WTC11 (cell line): Measurements from ENCODE around the gene SHC3. TPM values are rescaled to one million over a fixed set of nuclear protein-coding genes. Genes with fewer than 3 reads are reported as not detected.

Source experiments
- ATAC-seq: fragments of 200-7000 bp; cut with Tn5 transposase; 2 replicates; pipeline ENCODE4 v1.10.0; 2021; ENCODE audit warnings: mild to moderate bottlenecking, moderate library complexity
- CTCF ChIA-PET: fragments of 300-600 bp; sonication (Branson Sonifier 250); formaldehyde crosslinking; loops from one replicate; lab custom pipeline; 2021; ENCODE audit warnings: antibody characterized with exemption; lab: Charles Lee
- POLR2A ChIA-PET: fragments of 350-600 bp; sonication (Branson Sonifier 250); formaldehyde crosslinking; loops from one replicate; lab custom pipeline; 2021; ENCODE audit warnings: antibody characterized with exemption; lab: Charles Lee
- DNase-seq: peaks from one replicate; pipeline ENCODE4 v3.0.0; 2021; ENCODE audit warnings: low spot score
- H3K27ac Mint-ChIP-seq: 2 replicates; pipeline ENCODE4 v1.8.0; 2021; ENCODE audit warnings: mixed read lengths
- H3K27me3 Mint-ChIP-seq: 2 replicates; pipeline ENCODE4 v1.8.0; 2021; ENCODE audit warnings: low read depth, mild to moderate bottlenecking, moderate library complexity, mixed read lengths
- H3K36me3 Mint-ChIP-seq: 2 replicates; pipeline ENCODE4 v1.8.0; 2021; ENCODE audit warnings: mixed read lengths
- H3K4me1 Mint-ChIP-seq: 2 replicates; pipeline ENCODE4 v1.8.0; 2022; ENCODE audit warnings: mixed read lengths
- H3K4me3 Mint-ChIP-seq: 2 replicates; pipeline ENCODE4 v1.8.0; 2021; ENCODE audit warnings: mild to moderate bottlenecking, moderate library complexity, mixed read lengths
- H3K9me3 Mint-ChIP-seq: 2 replicates; pipeline ENCODE4 v1.8.0; 2021; ENCODE audit warnings: mixed read lengths
- CREB1 ChIP-seq: sonication (generic); formaldehyde crosslinking; IDR thresholded peaks from 2 replicates; pipeline ENCODE4 v1.8.0; 2023; ENCODE audit warnings: mild to moderate bottlenecking, missing genetic modification reagents
- ERG ChIP-seq: fragments of 250-450 bp; sonication (Bioruptor Pico); IDR thresholded peaks from 2 replicates; pipeline ENCODE4 v1.8.0; 2021; ENCODE audit warnings: mild to moderate bottlenecking
- HMGXB4 ChIP-seq: sonication (generic); formaldehyde crosslinking; IDR thresholded peaks from 2 replicates; pipeline ENCODE4 v1.8.1; 2023; ENCODE audit warnings: mild to moderate bottlenecking, moderate library complexity, missing genetic modification reagents
- JAZF1 ChIP-seq: fragments of 250-450 bp; sonication (Bioruptor Pico); IDR thresholded peaks from 2 replicates; pipeline ENCODE4 v1.9.0; 2021; ENCODE audit warnings: moderate library complexity, mild to moderate bottlenecking, inconsistent platforms
- KAT7 ChIP-seq: sonication (generic); formaldehyde crosslinking; IDR thresholded peaks from 2 replicates; pipeline ENCODE4 v1.8.1; 2023; ENCODE audit warnings: missing genetic modification reagents, mild to moderate bottlenecking, borderline replicate concordance
- OVOL2 ChIP-seq: fragments of 250-450 bp; sonication (Bioruptor Pico); IDR thresholded peaks from 2 replicates; pipeline ENCODE4 v1.9.0; 2021; ENCODE audit warnings: mild to moderate bottlenecking, borderline replicate concordance
- RORB ChIP-seq: fragments of 250-450 bp; sonication (Bioruptor Pico); IDR thresholded peaks from 2 replicates; pipeline ENCODE4 v1.9.0; 2021; ENCODE audit warnings: mild to moderate bottlenecking
- ZBTB21 ChIP-seq: sonication (generic); formaldehyde crosslinking; IDR thresholded peaks from 2 replicates; pipeline ENCODE4 v1.8.1; 2023; ENCODE audit warnings: mild to moderate bottlenecking, missing genetic modification reagents, borderline replicate concordance
- ZNF281 ChIP-seq: sonication (generic); formaldehyde crosslinking; IDR thresholded peaks from 2 replicates; pipeline ENCODE4 v1.8.0; 2023; ENCODE audit warnings: mild to moderate bottlenecking, missing genetic modification reagents
- total RNA-seq: library from RNA; stranded (reverse); gene quantifications from 3 replicates; pipeline ENCODE4 v1.2.3, GENCODE V29; 2021
- TF ChIP-seq, protein P1 (sequence below): sonication (generic); formaldehyde crosslinking; IDR thresholded peaks from 2 replicates; pipeline ENCODE4 v1.8.1; 2022; ENCODE audit warnings: low read depth, missing genetic modification reagents, borderline replicate concordance
- TF ChIP-seq, protein P2 (sequence below): sonication (generic); formaldehyde crosslinking; IDR thresholded peaks from 2 replicates; pipeline ENCODE4 v1.8.1; 2022; ENCODE audit warnings: mild to moderate bottlenecking, missing genetic modification reagents, moderate library complexity, borderline replicate concordance
- TF ChIP-seq, protein P3 (sequence below): sonication (generic); formaldehyde crosslinking; IDR thresholded peaks from 2 replicates; pipeline ENCODE4 v1.8.1; 2022; ENCODE audit warnings: mild to moderate bottlenecking, moderate library complexity, missing genetic modification reagents
- TF ChIP-seq, protein P4 (sequence below): sonication (generic); formaldehyde crosslinking; IDR thresholded peaks from 2 replicates; pipeline ENCODE4 v1.8.0; 2022; ENCODE audit warnings: missing genetic modification reagents
- TF ChIP-seq, protein P5 (sequence below): sonication (generic); formaldehyde crosslinking; IDR thresholded peaks from 2 replicates; pipeline ENCODE4 v1.8.1; 2023; ENCODE audit warnings: mild to moderate bottlenecking, missing genetic modification reagents

SHC3 gene
- total RNA-seq, 1 experiment from 2014 or later = 4.9 TPM

DNA sequence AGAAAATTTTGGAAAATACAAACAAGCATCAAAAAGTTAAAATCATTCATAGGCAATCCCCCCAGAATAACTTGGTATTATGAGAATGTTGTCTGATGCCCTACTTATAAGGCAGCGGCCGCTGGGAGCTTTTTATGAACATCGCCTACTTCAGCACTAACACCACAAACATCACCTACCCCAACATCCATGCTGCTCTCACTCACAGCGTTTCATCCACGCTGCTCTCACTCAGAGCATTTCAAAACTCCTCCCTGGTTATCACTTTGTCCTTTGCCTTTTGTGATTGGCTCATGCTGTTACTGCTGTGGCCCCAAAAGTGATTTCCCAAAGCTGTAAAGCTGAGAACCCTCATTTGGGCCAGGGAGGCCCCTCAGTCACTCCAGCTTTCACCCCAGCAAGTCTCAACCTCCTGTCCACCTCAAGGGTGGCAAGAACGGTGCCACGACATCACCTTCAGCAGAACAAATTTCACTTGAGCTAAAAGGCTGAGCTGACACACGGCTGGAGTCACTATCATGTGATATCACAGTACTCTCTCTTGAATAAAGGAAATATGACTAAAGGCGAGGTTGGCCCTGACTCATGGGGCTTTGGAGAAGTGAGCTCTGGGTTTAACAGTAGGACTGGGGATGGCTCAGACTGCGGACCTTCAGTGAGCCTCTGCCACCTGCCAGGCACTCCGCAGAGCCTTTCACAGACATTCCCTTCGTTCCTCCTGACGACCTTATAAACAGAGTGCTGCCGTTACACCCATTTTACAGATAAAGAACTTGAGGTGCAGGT is 25.2 kb downstream of the SHC3 start (continued):
- TF ChIP-seq, protein P1, sequence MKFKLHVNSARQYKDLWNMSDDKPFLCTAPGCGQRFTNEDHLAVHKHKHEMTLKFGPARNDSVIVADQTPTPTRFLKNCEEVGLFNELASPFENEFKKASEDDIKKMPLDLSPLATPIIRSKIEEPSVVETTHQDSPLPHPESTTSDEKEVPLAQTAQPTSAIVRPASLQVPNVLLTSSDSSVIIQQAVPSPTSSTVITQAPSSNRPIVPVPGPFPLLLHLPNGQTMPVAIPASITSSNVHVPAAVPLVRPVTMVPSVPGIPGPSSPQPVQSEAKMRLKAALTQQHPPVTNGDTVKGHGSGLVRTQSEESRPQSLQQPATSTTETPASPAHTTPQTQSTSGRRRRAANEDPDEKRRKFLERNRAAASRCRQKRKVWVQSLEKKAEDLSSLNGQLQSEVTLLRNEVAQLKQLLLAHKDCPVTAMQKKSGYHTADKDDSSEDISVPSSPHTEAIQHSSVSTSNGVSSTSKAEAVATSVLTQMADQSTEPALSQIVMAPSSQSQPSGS = no peak
- TF ChIP-seq ZBTB21 (CRISPR knock-in tag) = no peak

GRCh38 chr9:89149726-89150125 is 28.9 kb downstream of the SHC3 start:
- DNase-seq (no peak), ATAC-seq (no peak)
- H3K9me3 Mint-ChIP-seq = no peaks in the 10 kb centered on the region; the same call in 1 of the 2 replicates
- TF ChIP-seq, protein P2, sequence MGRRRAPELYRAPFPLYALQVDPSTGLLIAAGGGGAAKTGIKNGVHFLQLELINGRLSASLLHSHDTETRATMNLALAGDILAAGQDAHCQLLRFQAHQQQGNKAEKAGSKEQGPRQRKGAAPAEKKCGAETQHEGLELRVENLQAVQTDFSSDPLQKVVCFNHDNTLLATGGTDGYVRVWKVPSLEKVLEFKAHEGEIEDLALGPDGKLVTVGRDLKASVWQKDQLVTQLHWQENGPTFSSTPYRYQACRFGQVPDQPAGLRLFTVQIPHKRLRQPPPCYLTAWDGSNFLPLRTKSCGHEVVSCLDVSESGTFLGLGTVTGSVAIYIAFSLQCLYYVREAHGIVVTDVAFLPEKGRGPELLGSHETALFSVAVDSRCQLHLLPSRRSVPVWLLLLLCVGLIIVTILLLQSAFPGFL = no peak
- no peak for TF ChIP-seq RORB (CRISPR knock-in tag)
- H3K27me3 Mint-ChIP-seq = no peaks in the 10 kb centered on the region
- no peak overlapping the region for H3K4me3 Mint-ChIP-seq
- H3K4me1 Mint-ChIP-seq = peaks cover 26% of the 10 kb centered on the region
- POLR2A ChIA-PET = no interaction called here
- H3K27ac Mint-ChIP-seq = no peak overlapping the region
- H3K36me3 Mint-ChIP-seq = no peaks in the 10 kb centered on the region
- CTCF ChIA-PET = no interaction called here

GRCh38 chr9:89145097-89145496 is 33.5 kb downstream of the SHC3 start:
- peaks cover 50% of the 10 kb centered on the region for H3K4me1 Mint-ChIP-seq
- DNase-seq = no peak
- H3K4me3 Mint-ChIP-seq = no peak overlapping the region
- H3K27me3 Mint-ChIP-seq = no peaks in the 10 kb centered on the region
- H3K9me3 Mint-ChIP-seq = 0 out of 2 replicates have a peak, but pooled peaks cover 2% of the 10 kb centered on the region
- ChIA-PET CTCF (no interaction called here), POLR2A (no interaction called here)
- peak overlapping the region; percentile 7; the same call in 1 of the 2 replicates for H3K27ac Mint-ChIP-seq
- ATAC-seq = no peak
- H3K36me3 Mint-ChIP-seq = no peaks in the 10 kb centered on the region; the same call in 1 of the 2 replicates
- no peak for TF ChIP-seq OVOL2
- no peak for TF ChIP-seq ERG
- TF ChIP-seq KAT7 (CRISPR knock-in tag) = no peak
- TF ChIP-seq, protein P3, sequence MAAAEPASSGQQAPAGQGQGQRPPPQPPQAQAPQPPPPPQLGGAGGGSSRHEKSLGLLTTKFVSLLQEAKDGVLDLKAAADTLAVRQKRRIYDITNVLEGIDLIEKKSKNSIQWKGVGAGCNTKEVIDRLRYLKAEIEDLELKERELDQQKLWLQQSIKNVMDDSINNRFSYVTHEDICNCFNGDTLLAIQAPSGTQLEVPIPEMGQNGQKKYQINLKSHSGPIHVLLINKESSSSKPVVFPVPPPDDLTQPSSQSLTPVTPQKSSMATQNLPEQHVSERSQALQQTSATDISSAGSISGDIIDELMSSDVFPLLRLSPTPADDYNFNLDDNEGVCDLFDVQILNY (CRISPR knock-in tag) = no peak
- no peak for TF ChIP-seq JAZF1 (CRISPR knock-in tag)
- TF ChIP-seq HMGXB4 (CRISPR knock-in tag) = no peak
- TF ChIP-seq, protein P4, sequence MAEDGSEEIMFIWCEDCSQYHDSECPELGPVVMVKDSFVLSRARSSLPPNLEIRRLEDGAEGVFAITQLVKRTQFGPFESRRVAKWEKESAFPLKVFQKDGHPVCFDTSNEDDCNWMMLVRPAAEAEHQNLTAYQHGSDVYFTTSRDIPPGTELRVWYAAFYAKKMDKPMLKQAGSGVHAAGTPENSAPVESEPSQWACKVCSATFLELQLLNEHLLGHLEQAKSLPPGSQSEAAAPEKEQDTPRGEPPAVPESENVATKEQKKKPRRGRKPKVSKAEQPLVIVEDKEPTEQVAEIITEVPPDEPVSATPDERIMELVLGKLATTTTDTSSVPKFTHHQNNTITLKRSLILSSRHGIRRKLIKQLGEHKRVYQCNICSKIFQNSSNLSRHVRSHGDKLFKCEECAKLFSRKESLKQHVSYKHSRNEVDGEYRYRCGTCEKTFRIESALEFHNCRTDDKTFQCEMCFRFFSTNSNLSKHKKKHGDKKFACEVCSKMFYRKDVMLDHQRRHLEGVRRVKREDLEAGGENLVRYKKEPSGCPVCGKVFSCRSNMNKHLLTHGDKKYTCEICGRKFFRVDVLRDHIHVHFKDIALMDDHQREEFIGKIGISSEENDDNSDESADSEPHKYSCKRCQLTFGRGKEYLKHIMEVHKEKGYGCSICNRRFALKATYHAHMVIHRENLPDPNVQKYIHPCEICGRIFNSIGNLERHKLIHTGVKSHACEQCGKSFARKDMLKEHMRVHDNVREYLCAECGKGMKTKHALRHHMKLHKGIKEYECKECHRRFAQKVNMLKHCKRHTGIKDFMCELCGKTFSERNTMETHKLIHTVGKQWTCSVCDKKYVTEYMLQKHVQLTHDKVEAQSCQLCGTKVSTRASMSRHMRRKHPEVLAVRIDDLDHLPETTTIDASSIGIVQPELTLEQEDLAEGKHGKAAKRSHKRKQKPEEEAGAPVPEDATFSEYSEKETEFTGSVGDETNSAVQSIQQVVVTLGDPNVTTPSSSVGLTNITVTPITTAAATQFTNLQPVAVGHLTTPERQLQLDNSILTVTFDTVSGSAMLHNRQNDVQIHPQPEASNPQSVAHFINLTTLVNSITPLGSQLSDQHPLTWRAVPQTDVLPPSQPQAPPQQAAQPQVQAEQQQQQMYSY = no peak
- TF ChIP-seq ZNF281 (CRISPR knock-in tag) = no peak
- no peak for TF ChIP-seq CREB1 (CRISPR knock-in tag)
- TF ChIP-seq, protein P5, sequence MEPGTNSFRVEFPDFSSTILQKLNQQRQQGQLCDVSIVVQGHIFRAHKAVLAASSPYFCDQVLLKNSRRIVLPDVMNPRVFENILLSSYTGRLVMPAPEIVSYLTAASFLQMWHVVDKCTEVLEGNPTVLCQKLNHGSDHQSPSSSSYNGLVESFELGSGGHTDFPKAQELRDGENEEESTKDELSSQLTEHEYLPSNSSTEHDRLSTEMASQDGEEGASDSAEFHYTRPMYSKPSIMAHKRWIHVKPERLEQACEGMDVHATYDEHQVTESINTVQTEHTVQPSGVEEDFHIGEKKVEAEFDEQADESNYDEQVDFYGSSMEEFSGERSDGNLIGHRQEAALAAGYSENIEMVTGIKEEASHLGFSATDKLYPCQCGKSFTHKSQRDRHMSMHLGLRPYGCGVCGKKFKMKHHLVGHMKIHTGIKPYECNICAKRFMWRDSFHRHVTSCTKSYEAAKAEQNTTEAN (CRISPR knock-in tag) = no peak
